ENCODE measurements around the gene CIB2.
A peak's percentile ranks its signal among the peaks of the same experiment; 100 is the strongest.
"Not testable (repeated sequence)": the region's sequence is repeated elsewhere in the genome, so short reads cannot be mapped to it uniquely, and the experiment has no call there.

The CIB2 gene

GRCh38 chr15:78131295-78132061, at the start of gene CIB2:
Gene CIB2 (minus strand): TSS chr15:78131445. CDS start chr15:78131215, 230 bp downstream.
- DNase-seq = no peak

GRCh38 chr15:78179906-78180305, 48.7 kb upstream of the CIB2 start:
- DNase-seq = no peak

DNA sequence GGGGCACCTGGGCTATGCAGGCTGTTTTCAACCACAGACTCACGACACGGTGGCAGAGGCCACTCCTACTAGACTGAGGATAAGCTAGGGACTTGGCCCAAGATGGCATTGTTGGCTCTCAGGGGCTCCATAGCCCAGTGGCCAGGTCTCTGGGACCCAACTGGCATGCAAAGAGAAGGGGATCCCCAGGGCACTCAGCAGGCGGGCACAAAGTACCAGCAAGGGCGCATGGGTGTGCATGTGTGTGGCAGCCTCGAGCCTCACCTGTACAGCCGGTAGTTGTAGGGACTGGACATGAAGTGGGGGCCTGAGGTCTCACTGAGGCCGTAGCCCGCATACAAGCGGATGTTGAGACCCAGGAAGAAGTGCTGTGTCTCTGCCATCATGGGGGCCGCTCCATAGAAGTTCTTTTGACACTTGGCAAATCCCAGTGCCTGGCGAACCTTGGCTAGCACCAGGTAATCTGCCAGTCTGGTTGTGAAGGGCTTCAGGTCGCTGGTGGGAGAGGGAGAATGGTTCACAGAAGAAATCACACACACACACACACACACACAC, 48.1 kb upstream of the CIB2 start:
- DNase-seq = no peak

- DNase-seq = no peak
Observed at GRCh38 chr15:78178064-78178463, 46.8 kb upstream of the CIB2 start.

GRCh38 chr15:78177447-78177873, 46.2 kb upstream of the CIB2 start:
- no peak for DNase-seq

DNA sequence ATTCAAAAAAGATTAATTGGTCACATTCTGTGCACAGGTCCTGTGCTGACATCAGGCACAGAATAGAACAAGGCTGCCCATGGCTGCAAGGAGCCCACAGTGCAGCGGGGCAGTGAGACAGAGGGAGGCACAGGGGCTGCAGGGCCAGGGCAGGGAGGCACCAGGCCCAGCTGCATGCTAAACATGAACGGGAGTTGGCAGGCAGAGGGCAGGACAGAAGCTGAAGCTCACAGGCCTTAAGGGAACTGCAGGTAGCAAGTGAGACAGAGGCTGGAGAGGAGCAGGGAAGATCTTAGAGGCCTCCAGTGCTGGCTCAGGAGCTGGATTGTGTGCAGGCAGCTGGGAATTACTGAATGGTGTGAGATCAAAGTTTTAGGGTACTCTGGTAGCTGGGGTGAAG, 44.1 kb upstream of the CIB2 start:
- no peak for DNase-seq

DNA sequence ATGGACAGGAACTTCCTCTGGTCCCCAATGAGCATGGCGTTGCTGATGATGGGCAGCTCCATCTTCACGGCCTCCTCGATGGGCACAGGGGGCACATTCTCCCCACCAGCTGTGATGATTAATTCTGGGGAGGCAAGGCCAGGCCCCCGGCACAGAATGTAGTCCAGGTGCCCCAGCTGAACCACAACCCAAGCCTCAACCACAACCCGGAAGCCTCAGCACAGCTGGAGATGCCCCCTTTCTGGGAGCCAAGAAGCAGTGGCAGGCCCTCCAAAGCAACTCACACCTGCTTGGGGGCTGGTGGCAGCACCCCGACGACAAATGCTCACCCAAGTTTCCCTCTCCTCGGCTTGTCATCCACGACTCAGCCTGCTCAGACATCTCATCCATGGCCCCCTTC, 43.2 kb upstream of the CIB2 start:
- no peak for DNase-seq

DNA sequence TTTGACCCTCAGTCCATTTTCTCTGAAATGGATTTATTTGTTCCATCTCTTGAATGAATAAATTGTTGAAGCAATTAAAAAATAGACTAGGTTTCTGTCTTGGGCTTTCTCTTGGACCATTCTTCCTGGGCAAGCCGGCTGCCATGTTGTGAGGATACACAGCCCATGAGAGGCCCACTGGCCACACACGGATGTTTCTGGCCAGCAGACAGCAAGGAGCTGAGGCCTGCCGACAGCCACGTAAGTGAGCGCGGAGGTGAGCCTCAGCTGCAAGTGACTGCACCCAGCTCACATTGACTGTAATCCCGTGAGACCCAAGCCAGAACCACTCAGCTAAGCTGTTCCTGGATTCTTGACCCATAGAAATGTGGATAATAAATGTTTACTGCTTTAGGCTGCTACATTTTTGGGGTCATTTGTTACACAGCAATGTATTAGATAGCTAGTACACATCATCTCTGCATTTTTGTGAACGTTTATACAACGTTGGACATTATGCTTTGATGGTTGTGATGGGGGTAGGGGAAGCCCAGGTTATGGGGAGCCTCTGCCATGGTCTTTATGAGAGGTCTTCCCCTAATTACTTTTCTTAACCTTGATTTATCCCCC, 40.7 kb upstream of the CIB2 start:
- DNase-seq = no peak

- DNase-seq = peak; percentile 29
Observed at GRCh38 chr15:78170848-78171773, 39.9 kb upstream of the CIB2 start.

- DNase-seq = no peak
Observed at GRCh38 chr15:78168608-78169007, 37.4 kb upstream of the CIB2 start.

GRCh38 chr15:78167227-78167888, 36.1 kb upstream of the CIB2 start:
- DNase-seq = no peak

GRCh38 chr15:78164010-78164409, 32.8 kb upstream of the CIB2 start:
- DNase-seq = no peak

GRCh38 chr15:78162038-78162437, 30.8 kb upstream of the CIB2 start:
- DNase-seq = no peak

DNA sequence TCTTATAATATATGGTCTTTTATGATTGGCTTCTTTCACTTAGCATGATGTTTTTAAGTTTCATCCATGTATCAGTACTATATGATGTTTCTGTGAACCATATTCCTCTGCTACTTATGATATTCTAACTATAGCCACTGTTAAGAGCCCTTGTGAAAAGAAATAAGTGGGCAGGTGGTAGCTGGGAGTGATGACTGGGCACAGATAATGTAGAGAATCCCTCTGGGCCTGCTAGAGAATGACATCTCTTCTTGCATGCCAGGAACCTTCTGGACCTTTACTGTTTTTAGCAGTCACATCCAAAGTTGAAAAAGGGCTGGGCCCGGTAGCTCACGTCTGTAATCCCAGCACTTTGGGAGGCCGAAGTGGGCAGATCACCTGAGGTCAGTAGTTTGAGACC, 28.1 kb upstream of the CIB2 start:
- no peak for DNase-seq

DNA sequence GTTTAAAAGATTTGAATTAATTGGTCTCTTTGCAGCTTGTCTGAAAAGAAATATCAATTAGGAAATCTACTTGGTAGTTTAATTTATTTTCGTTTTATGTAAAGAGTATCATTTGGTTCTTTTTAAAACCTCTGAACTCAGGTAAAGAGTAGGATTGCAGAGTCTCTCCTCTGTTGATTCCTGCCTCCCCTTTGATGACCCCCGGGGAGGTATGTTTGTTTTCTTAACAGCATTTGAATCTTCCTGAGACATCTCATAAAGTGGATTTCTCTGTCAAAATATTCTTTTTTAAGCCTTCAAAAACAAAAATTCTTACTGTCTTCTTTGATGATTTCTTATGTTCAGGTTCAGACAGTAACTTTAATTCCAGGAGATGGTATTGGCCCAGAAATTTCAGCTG, 26.0 kb upstream of the CIB2 start:
- DNase-seq = no peak

DNA sequence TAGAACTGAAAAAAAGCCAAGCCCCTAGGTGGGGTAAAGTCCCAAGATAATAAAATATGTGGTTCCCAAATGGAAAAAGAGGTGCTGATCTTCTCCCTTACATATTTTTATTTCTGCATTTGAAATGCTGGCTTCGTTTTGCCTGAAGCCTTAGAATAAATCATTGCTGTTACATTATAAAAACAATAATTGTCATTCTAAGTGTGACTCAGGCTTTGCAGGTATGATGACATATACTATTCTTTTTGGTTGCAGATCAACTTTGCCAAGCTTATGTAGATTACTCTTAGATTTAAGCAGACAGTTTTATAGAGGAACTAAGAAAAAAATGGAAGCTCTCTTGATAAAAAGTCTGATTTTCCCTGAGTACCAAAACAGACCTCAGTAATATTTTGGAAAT, 25.4 kb upstream of the CIB2 start:
- no peak for DNase-seq

- DNase-seq = no peak
Observed at GRCh38 chr15:78155355-78155939, 24.2 kb upstream of the CIB2 start.

GRCh38 chr15:78154955-78155354, 23.7 kb upstream of the CIB2 start:
- DNase-seq = no peak

DNA sequence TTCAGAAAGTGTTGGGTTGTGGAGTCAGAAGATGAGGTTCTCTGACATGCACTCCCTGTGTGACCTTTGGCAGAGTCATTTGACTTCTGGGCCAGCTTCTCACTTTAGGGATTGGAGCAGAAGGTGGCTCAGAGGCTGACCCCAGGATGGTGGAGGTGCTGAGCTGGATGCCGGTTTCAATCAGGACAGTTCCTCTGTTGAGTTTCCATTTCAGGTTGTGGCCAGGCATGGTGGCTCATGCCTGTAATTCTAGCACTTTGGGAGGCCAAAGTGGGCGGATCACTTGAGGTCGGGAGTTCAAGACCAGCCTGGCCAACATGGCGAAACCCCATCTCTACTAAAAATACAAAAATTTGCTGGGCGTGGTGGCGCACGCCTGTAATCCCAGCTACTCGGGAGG, 19.8 kb upstream of the CIB2 start:
- DNase-seq = not testable (repeated sequence)

GRCh38 chr15:78149805-78150751, 18.8 kb upstream of the CIB2 start:
- no peak for DNase-seq

Measured in SIG-M5 (cell line).